BLaER1 treated with 17β-estradiol and CSF1 and Interleukin-3, amounts not matched to agents 10 nM and 100 nM (cell line): ENCODE measurements around the gene TTC17.
A peak's percentile ranks its signal among the peaks of the same experiment; 100 is the strongest.
"Not testable (repeated sequence)": the region's sequence is repeated elsewhere in the genome, so short reads cannot be mapped to it uniquely, and the experiment has no call there.

Source experiments
- H3K27ac ChIP-seq, 11 experiments: shearing (Covaris generic); formaldehyde crosslinking; 2 replicates each; pipeline ENCODE4 v1.8.1; 2022
- H3K27me3 ChIP-seq, 11 experiments: shearing (Covaris generic); formaldehyde crosslinking; 2 replicates each; pipeline ENCODE4 v1.8.1; 2022
- H3K36me3 ChIP-seq, 11 experiments: shearing (Covaris generic); formaldehyde crosslinking; 2 replicates each; pipeline ENCODE4 v1.8.1; 2022
- H3K4me1 ChIP-seq, 10 experiments: shearing (Covaris generic); formaldehyde crosslinking; 2 replicates each; pipeline ENCODE4 v1.8.1; 2022
- H3K4me2 ChIP-seq, 11 experiments: shearing (Covaris generic); formaldehyde crosslinking; 2 replicates each; pipeline ENCODE4 v1.8.1; 2022
- H3K4me3 ChIP-seq, 10 experiments: shearing (Covaris generic); formaldehyde crosslinking; 2 replicates each; pipeline ENCODE4 v1.8.1; 2022
- H3K9ac ChIP-seq, 11 experiments: shearing (Covaris generic); formaldehyde crosslinking; 2 replicates each; pipeline ENCODE4 v1.8.1; 2022
- H3K9me3 ChIP-seq, 11 experiments: shearing (Covaris generic); formaldehyde crosslinking; replicated peaks in 1 of 11; 2 replicates each; pipeline ENCODE4 v1.8.1; 2022
- H4K20me1 ChIP-seq, 11 experiments: shearing (Covaris generic); formaldehyde crosslinking; 2 replicates each; pipeline ENCODE4 v1.8.1; 2022
- Cebpa-rat ChIP-seq, 11 experiments: shearing (Covaris generic); IDR thresholded peaks; 2 replicates each; pipeline ENCODE4 v1.8.1; 2022

The TTC17 gene

GRCh38 chr11:43397251-43397650, 38.5 kb downstream of the TTC17 start:
- no peak for TF ChIP-seq Cebpa-rat (IDR thresholded peaks at IDR 0.05)
- H3K27ac ChIP-seq: no peak overlapping the region
- no peak overlapping the region for H3K4me3 ChIP-seq
- H3K4me2 ChIP-seq: no peak overlapping the region
- H4K20me1 ChIP-seq: no peaks in the 10 kb centered on the region
- H3K4me1 ChIP-seq: no peaks in the 10 kb centered on the region
- no peaks in the 10 kb centered on the region for H3K9me3 ChIP-seq
- no peak overlapping the region for H3K9ac ChIP-seq
- peaks cover 89 to 99% (median 95%) of the 10 kb centered on the region in 11 experiments for H3K36me3 ChIP-seq
- H3K27me3 ChIP-seq: no peaks in the 10 kb centered on the region

- H4K20me1 ChIP-seq: no peaks in the 10 kb centered on the region
- H3K27me3 ChIP-seq: no peaks in the 10 kb centered on the region
- H3K4me3 ChIP-seq: no peak overlapping the region
- H3K9ac ChIP-seq: no peak overlapping the region
- no peaks in the 10 kb centered on the region for H3K9me3 ChIP-seq
- peaks cover 91 to 99% (median 96%) of the 10 kb centered on the region in 11 experiments for H3K36me3 ChIP-seq
- H3K27ac ChIP-seq: no peak overlapping the region
- no peaks in the 10 kb centered on the region for H3K4me1 ChIP-seq
- no peak overlapping the region for H3K4me2 ChIP-seq
- no peak for TF ChIP-seq Cebpa-rat (IDR thresholded peaks at IDR 0.05)
These were observed 41.4 kb downstream of the TTC17 start for GRCh38 chr11:43399983-43400630.

- Histone ChIP-seq H3K4me2 (no peak overlapping the region), H4K20me1 (no peaks in the 10 kb centered on the region), H3K9me3 (no peaks in the 10 kb centered on the region), H3K27me3 (no peaks in the 10 kb centered on the region), H3K4me1 (no peaks in the 10 kb centered on the region), H3K4me3 (no peak overlapping the region), H3K27ac (no peak overlapping the region), H3K9ac (no peak overlapping the region), H3K36me3 (peaks cover 99 to 100% (median 100%) of the 10 kb centered on the region in 11 experiments)
- no peak for TF ChIP-seq Cebpa-rat (IDR thresholded peaks at IDR 0.05)
These were observed 42.5 kb downstream of the TTC17 start for GRCh38 chr11:43401252-43401651.

GRCh38 chr11:43401811-43402210, 43.1 kb downstream of the TTC17 start:
- peaks cover 94 to 100% (median 100%) of the 10 kb centered on the region in 11 experiments for H3K36me3 ChIP-seq

GRCh38 chr11:43403357-43404231, 44.9 kb downstream of the TTC17 start:
- no peaks in the 10 kb centered on the region for H3K9me3 ChIP-seq
- H3K36me3 ChIP-seq: peaks cover 93 to 100% (median 100%) of the 10 kb centered on the region in 11 experiments
- H3K9ac ChIP-seq: no peak overlapping the region
- TF ChIP-seq Cebpa-rat (IDR thresholded peaks at IDR 0.05): peak in 2 of 11 experiments; percentile 28 to 51; a peak in 3 of 22 replicates
- no peak overlapping the region for H3K4me3 ChIP-seq
- 0 out of 22 replicates have a peak, but pooled peaks cover 0 to 2% (median 0%) of the 10 kb centered on the region in 11 experiments for H4K20me1 ChIP-seq
- no peaks in the 10 kb centered on the region for H3K27me3 ChIP-seq
- H3K4me2 ChIP-seq: no peak overlapping the region
- H3K4me1 ChIP-seq: no peaks in the 10 kb centered on the region
- peak overlapping the region in 1 of 11 experiments; percentile 1; a peak in 1 of 22 replicates for H3K27ac ChIP-seq

More at GRCh38 chr11:43401811-43402210, 43.1 kb downstream of the TTC17 start:
- not testable (repeated sequence) for H3K4me1 ChIP-seq, H3K27me3 ChIP-seq, H3K4me3 ChIP-seq, H3K9me3 ChIP-seq, H3K27ac ChIP-seq, H4K20me1 ChIP-seq, H3K9ac ChIP-seq, H3K4me2 ChIP-seq

- peaks cover 93 to 100% (median 100%) of the 10 kb centered on the region in 11 experiments for H3K36me3 ChIP-seq
These were observed 45.7 kb downstream of the TTC17 start for GRCh38 chr11:43404406-43404805.

GRCh38 chr11:43404836-43405479, 46.2 kb downstream of the TTC17 start:
- Histone ChIP-seq H3K9ac (no peak overlapping the region), H3K27ac (no peak overlapping the region), H3K4me2 (no peak overlapping the region), H3K9me3 (no peaks in the 10 kb centered on the region), H3K4me3 (no peak overlapping the region), H3K4me1 (no peaks in the 10 kb centered on the region), H3K27me3 (no peaks in the 10 kb centered on the region), H4K20me1 (0 out of 22 replicates have a peak, but pooled peaks cover 0 to 4% (median 0%) of the 10 kb centered on the region in 11 experiments), H3K36me3 (peaks cover 93 to 100% (median 100%) of the 10 kb centered on the region in 11 experiments)
- no peak for TF ChIP-seq Cebpa-rat (IDR thresholded peaks at IDR 0.05)

More at GRCh38 chr11:43404406-43404805, 45.7 kb downstream of the TTC17 start:
- Histone ChIP-seq H3K9ac (no peak overlapping the region), H3K9me3 (no peaks in the 10 kb centered on the region), H3K4me2 (no peak overlapping the region), H3K27me3 (no peaks in the 10 kb centered on the region), H3K4me3 (no peak overlapping the region), H3K4me1 (no peaks in the 10 kb centered on the region), H4K20me1 (0 out of 22 replicates have a peak, but pooled peaks cover 0 to 4% (median 0%) of the 10 kb centered on the region in 11 experiments), H3K27ac (peak overlapping the region in 1 of 11 experiments; percentile 1; a peak in 1 of 22 replicates)
- no peak for TF ChIP-seq Cebpa-rat (IDR thresholded peaks at IDR 0.05)

- Histone ChIP-seq H3K9me3 (no peaks in the 10 kb centered on the region), H3K9ac (no peak overlapping the region), H3K27ac (no peak overlapping the region), H3K36me3 (peaks cover 90 to 100% (median 97%) of the 10 kb centered on the region in 11 experiments), H3K4me1 (no peaks in the 10 kb centered on the region), H3K27me3 (no peaks in the 10 kb centered on the region), H3K4me3 (no peak overlapping the region), H4K20me1 (0 out of 22 replicates have a peak, but pooled peaks cover 0 to 4% (median 0%) of the 10 kb centered on the region in 11 experiments), H3K4me2 (no peak overlapping the region)
- TF ChIP-seq Cebpa-rat (IDR thresholded peaks at IDR 0.05): no peak
These were observed 49.6 kb downstream of the TTC17 start for GRCh38 chr11:43408277-43408676.

GRCh38 chr11:43410394-43410793, 51.7 kb downstream of the TTC17 start:
- no peak for TF ChIP-seq Cebpa-rat (IDR thresholded peaks at IDR 0.05)
- no peaks in the 10 kb centered on the region for H3K27me3 ChIP-seq
- peaks cover 90 to 100% (median 96%) of the 10 kb centered on the region in 11 experiments for H3K36me3 ChIP-seq
- no peak overlapping the region for H3K9ac ChIP-seq
- H3K4me3 ChIP-seq: no peak overlapping the region
- H3K27ac ChIP-seq: no peak overlapping the region
- H3K9me3 ChIP-seq: no peaks in the 10 kb centered on the region
- H4K20me1 ChIP-seq: peaks cover 0 to 4% (median 0%) of the 10 kb centered on the region in 11 experiments; a peak in 1 of 22 replicates
- H3K4me2 ChIP-seq: no peak overlapping the region
- no peaks in the 10 kb centered on the region for H3K4me1 ChIP-seq
